ENCODE data around the gene AIG1.

DNA sequence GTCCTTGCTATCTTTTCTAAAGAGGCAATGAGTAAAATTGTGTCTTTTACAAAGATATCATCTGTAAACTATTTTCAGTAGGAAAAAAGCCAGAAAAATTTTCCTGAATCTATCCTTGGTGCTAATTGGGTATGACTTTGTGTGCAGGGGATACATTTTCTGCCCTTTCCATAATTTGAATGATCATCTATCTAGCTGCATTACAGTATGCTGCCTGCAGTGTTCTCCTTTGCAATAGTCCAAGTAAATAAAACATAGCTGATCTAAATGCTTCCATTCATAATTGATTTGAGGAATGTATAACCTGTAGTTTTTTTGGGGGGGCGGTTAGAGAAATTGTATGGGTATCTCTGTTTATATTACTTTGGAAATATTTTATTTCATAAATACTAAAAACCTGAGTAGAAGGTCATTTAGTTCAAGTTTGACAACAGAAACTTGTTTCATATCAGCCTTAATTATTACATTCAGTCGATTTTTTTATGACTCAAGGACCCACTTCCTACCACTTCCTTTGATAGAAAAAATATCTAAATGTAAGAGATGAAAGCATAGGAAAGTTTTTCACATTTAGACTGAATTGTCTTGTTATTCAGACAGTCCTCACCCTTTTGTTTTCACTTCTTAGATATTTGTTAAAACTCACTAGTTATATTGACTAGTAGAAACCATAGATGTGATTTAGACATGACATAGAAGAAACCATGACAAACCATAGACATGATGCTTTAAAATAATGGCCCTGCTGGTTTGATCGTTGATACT lies 75.3 kb downstream of the AIG1 start:
- TF ChIP-seq POLR2A (IDR thresholded peaks at IDR 0.05) (no peak), EP300 (IDR thresholded peaks at IDR 0.05) (no peak)
